ENCODE measurements around the gene TMEM82.

TMEM82 gene

GRCh38 chr1:15785683-15786082, 43.4 kb downstream of the TMEM82 start:
- DNase-seq (ENCODE audit: low read depth in 2 of 2) = no peak

- no peak for DNase-seq (ENCODE audit: low read depth in 2 of 2)
Observed at GRCh38 chr1:15786581-15786980, 44.3 kb downstream of the TMEM82 start.

- no peak for DNase-seq (ENCODE audit: low read depth in 2 of 2)
Observed at GRCh38 chr1:15788624-15789301, 46.5 kb downstream of the TMEM82 start.

GRCh38 chr1:15796086-15796462, 53.8 kb downstream of the TMEM82 start:
- no peak for DNase-seq (ENCODE audit: low read depth in 2 of 2)
